GM19395 (cell line): ENCODE results near the gene PXYLP1.

Source experiments
- ATAC-seq: cut with Tn5 transposase; IDR thresholded peaks from one replicate; pipeline ENCODE4 v1.9.1; 2021; ENCODE audit warnings: mild to moderate bottlenecking, moderate library complexity; ENCODE audit not compliant: unreplicated experiment

The PXYLP1 gene

GRCh38 chr3:141271279-141272030 is 39.8 kb downstream of the PXYLP1 start:
- no peak for ATAC-seq

GRCh38 chr3:141272906-141273662 is 41.5 kb downstream of the PXYLP1 start:
- no peak for ATAC-seq

- ATAC-seq: no peak
Measured at GRCh38 chr3:141273700-141274410, 42.2 kb downstream of the PXYLP1 start.

DNA sequence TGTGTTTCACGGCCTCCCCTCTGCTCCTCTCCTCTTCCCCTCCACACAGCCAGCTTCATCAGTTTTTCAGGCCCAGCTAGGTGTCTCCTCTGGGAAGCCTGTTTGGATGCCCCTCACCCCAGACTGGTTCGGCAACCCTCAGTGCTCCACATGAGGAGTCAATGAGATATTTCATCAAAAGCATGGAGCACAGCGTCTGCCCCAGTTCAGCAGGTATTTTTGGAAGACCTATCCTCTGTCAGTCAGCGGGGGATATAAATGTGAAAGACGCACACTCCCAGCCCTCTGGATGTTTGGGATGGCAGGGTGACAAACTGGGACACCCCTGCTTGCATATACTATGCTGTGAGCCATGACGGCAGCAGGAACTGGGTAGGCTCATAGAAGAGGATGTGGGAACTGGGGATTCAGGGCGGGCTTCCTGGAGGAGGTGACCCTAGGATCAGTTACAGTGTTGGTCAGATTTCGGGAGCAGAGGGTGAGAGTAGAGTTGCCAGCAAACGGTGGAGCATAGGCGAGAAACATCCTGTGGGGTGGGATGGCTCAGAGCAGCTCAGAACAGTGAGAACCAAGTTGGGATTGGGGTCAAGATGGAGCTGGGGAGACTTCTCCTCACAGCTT is 42.9 kb downstream of the PXYLP1 start:
- no peak for ATAC-seq

DNA sequence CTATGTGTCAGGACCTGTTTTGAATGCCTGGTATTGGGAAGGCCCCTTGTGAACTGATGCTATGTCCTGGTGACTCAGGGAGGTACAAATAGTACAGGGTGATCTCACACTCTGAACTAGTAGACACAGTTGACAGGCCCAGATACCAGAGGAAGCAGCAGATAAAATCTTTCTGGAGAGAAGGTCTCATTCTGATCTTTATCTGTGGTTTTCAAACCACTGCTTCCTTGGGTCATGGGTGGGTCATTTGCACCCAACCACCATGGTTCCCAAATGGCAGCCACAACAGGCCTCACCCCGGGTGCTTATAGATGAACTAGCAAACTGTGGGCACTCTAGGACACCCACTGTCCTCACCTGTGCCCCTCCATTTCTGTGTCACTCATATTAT is 43.4 kb downstream of the PXYLP1 start:
- ATAC-seq: no peak

DNA sequence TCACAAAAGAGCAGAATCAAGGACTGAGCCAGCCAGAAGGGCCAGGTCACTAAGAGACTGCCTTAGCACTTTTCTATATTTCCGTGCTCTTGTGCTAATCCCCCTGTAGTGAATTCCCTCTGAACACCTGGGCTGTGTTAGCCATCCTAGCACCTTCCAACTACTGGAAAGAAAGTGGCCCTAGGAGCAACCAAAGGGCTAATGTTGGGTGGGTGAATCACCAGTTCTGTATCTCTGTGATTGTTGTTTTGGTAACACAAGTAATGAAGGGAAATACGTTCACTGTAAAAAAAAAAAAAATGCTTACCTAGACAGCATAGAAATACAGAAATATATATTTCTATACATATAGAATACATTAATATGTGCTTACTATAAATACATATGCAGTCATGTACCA is 43.9 kb downstream of the PXYLP1 start:
- no peak for ATAC-seq

- no peak for ATAC-seq
Measured at GRCh38 chr3:141275973-141276372, 44.3 kb downstream of the PXYLP1 start.

DNA sequence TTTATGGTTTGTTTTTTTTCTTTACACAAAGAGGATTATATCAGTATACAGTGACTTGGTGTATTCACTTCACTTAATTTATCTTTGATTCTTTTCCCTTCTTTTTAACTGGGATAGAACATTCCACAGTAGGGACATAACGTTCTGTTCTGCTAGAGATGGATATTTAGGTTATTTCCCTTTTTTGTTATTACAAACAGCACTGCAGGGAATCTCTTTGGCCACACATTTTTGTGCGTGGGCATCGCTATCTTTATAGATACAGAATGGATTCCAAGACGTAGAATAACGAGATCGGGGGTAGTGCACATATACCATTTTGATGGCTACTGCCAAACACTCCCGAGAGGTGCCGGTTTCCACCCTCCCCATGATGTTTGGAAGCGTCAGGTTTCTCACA is 44.8 kb downstream of the PXYLP1 start:
- no peak for ATAC-seq

GRCh38 chr3:141277451-141277850 is 45.8 kb downstream of the PXYLP1 start:
- no peak for ATAC-seq

DNA sequence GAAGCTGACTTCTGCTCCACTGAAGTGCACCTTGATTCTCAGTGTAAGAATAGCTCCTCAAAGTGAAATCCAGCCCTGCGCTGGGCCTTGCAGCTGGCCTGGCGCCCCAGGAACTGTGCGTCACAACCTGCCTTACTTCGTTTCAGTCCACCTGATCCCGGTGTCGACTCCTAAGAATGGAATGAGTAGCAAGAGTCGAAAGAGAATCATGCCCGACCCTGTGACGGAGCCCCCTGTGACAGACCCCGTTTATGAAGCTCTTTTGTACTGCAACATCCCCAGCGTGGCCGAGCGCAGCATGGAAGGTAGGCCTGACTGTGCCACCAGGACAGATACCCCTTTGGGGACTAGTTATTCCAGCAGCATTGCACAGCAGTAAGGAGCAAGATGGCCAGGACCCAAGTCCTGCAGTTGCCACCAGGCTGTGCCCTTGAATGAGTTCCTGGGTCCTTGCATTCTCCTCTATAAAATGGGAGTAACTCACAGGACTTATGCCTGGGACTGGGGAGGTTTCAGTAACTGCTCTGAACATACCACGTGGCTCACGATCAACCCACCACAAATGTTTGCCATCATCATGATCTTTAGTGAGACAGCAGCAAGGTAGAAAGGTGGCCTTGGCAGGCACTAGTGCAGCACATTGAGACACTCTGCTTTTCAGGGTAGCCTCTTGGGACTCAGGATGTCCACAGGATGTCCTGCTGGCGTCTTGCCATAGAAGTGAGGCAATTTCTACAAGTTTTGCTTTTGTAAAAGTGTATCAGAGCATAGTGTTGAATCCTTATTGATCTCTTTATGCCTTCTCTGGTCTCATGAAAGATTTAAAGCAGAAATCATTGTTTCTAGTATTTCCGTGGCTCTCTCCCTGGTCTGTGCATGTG is 46.8 kb downstream of the PXYLP1 start:
- no peak for ATAC-seq

- ATAC-seq: peak; percentile 62
Measured at GRCh38 chr3:141279077-141279967, 47.7 kb downstream of the PXYLP1 start.

- ATAC-seq: no peak
Measured at GRCh38 chr3:141280086-141280485, 48.5 kb downstream of the PXYLP1 start.

DNA sequence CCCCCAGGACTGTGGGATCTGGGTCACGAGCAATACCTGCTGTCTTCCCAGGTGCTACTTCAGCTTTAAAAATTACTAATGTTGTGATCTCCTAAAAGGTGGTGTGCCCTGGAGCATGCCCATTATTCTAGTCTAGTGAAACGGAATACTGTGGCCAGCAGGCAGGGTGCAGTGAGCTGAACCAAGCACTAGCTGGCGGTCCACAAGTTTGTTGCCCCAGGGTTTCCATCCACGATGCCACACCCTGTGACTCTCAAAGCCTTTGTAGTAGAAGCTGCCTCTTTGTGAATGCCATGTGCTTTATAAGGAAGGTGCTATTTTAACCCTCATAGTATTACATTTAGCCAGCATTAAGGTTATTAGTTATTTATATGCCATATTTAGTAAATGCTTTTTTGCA is 49.1 kb downstream of the PXYLP1 start:
- ATAC-seq: no peak

DNA sequence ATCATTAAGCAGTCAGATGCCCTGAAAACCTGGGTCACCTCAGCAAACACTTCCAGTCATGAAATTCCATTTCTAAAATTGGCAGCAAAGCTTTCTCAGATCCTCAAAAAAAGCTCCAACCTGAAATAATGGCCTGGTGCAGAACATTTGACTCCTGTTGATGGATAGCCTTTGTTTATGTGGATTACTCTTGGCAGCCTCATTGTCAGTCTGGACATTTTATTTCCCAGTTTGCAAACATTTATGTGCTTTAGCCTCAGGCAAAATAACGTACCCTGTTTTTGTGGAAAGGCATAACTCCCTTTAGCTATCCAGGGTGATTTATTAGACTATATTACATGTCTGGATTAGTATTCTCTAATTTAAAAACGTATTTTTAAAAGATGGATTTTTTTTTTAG is 53.9 kb downstream of the PXYLP1 start:
- ATAC-seq: no peak

GRCh38 chr3:141286856-141287255 is 55.2 kb downstream of the PXYLP1 start:
- no peak for ATAC-seq

DNA sequence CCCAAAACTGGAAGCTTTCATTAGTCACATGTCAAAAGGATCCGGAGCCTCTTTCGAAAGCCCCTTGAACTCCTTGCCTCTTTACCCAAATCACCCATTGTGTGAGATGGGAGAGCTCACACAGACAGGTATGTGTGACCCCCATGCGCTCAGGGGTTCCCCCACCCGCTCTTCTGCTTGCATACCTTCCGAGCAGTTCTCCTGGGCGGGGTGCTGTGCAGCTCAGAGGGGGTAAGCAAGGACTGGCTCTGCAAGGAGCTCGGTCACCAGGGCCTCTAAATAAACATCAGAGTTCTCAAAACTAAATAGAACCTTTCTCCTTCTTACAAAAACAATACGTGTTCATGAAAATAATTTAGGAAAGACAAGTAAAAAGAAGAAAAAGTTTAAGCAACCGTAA is 55.7 kb downstream of the PXYLP1 start:
- ATAC-seq: no peak

DNA sequence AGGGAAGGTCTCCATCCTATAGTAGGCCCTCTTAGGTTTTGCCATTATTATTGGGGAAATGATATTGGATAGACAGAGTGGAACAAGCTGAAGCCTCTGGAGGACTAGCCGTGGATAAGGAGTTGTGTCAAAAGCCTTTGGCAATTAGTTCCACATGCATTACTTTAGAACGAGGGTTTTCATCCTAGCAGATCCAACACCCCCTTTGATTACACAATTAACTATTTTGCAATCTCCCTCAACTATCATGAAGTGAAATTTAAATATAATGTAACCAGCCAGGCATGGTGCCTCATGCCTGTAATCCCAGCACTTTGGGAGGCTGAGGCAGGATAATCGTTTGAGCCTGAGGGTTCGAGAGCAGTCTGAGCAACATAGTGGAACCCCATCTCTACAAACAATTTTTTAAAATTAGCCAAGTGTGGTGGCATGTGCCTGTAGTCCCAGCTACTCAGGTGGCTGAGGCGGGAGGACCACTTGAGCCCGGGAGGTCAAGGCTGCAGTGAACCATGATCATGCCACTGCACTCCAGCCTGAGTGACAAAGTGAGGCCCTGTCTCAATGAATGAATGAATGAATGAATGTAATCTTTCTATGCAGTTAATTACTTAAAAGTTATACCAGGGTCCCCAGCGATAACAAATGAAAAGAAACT is 56.8 kb downstream of the PXYLP1 start:
- ATAC-seq: no peak

GRCh38 chr3:141289228-141289772 is 57.7 kb downstream of the PXYLP1 start:
- ATAC-seq: no peak
